Chondrocyte (in vitro differentiated cells): ENCODE measurements around the gene GLTPD2. TPM values are rescaled to one million over a fixed set of nuclear protein-coding genes. Genes with fewer than 3 reads are reported as not detected.
A peak's percentile ranks its signal among the peaks of the same experiment; 100 is the strongest.

Experiments used
- DNase-seq: peaks from one replicate; pipeline ENCODE4 v3.0.0; 2021; ENCODE audit warnings: mixed read lengths, low spot score
- H3K27ac Mint-ChIP-seq: one replicate; pipeline ENCODE4 v1.8.0; 2021; ENCODE audit warnings: mild to moderate bottlenecking, moderate library complexity, mixed read lengths; ENCODE audit not compliant: unreplicated experiment
- H3K27me3 Mint-ChIP-seq: 2 replicates; pipeline ENCODE4 v1.8.0; 2021; ENCODE audit warnings: low read depth, mixed read lengths
- H3K36me3 Mint-ChIP-seq: 2 replicates; pipeline ENCODE4 v1.8.0; 2021; ENCODE audit warnings: low read depth, mixed read lengths
- H3K4me1 Mint-ChIP-seq: 2 replicates; pipeline ENCODE4 v1.8.0; 2021; ENCODE audit warnings: low read depth, mild to moderate bottlenecking, mixed read lengths
- H3K4me3 Mint-ChIP-seq: one replicate; pipeline ENCODE4 v1.8.0; 2021; ENCODE audit warnings: mild to moderate bottlenecking, moderate library complexity, mixed read lengths; ENCODE audit not compliant: unreplicated experiment
- H3K9me3 Mint-ChIP-seq: 2 replicates; pipeline ENCODE4 v1.8.0; 2021; ENCODE audit warnings: low read depth, mixed read lengths
- CTCF ChIP-seq: fragments of 200-600 bp; sonication (generic); IDR thresholded peaks from 2 replicates; pipeline ENCODE4 v1.5.0; 2021; ENCODE audit warnings: antibody characterized with exemption, mild to moderate bottlenecking, moderate library complexity
- long read RNA-seq: library from polyadenylated mRNA; stranded (forward); transcript quantifications from one replicate; pipeline ENCODE4 v2.0.0, GENCODE V29; 2021
- total RNA-seq: library from RNA; stranded (reverse); gene quantifications from 3 replicates; pipeline ENCODE4 v1.2.1, GENCODE V29; 2021

The GLTPD2 gene
- not detected in 3 replicates for total RNA-seq
- long read RNA-seq = 0 reads

GRCh38 chr17:4788807-4789700 is at the start of gene GLTPD2:
Gene GLTPD2 (plus strand): TSS chr17:4788964. CDS start chr17:4789012, 48 bp downstream.
- Mint-ChIP-seq H3K4me1 (peaks cover 19% of the 10 kb centered on the region), H3K27me3 (no peaks in the 10 kb centered on the region), H3K9me3 (no peaks in the 10 kb centered on the region), H3K27ac (peak within 1 kb of the TSS; percentile 74), H3K36me3 (no peaks in the 10 kb centered on the region), H3K4me3 (peak within 1 kb of the TSS; percentile 90)
- no peak for TF ChIP-seq CTCF
- no peak for DNase-seq

DNA sequence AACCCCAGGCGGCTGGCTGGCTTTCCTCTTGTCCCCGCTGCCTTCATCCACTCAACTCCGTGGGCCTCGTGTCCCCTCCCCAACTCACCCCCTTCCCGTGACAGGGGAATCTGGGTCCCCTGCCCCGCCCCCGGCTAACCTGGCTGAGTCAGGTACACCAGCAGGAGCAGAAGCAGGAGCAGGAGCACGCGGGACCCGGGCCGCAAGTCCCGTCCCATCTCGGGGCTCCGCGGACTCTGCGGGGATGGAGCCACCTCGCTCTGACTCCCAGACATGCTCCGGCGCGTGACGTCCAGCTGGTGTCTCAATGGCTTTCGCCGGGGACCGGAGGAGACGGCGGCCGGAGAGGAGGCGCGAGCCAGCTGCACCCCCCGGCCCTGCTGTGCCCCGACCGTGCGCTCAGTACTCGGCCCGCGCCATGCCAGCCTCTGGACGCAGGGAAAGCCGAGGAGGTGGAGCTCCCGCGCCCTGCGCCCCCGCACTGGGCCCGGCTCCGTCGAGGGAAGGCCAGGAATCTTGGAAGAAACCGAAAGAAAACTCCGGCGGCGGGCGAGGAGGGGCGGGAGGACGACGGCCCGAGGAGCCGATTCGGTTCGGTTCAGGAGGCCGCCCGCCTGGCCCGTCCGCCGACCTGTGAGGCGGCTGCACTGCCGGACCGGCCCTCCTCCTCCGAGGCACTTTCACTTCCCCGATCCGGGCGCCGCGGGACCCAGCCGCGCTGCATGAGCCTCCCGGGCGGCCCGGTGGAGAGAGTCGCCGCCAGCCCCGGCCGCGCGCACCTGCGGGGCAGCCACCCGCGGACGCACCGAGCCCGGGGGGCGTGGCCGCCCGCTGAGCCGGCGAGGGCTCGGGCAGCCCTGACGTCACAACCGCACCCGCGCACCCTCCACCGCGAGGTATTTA is 49.4 kb upstream of the GLTPD2 start, which contains the start of the genes CXCL16 and ZMYND15:
CXCL16 (minus strand) TSS at position 807 of the 903 bp plus-strand sequence; CDS start at position 218, 589 bp downstream.
ZMYND15 (plus strand) TSS at position 712 of the 903 bp plus-strand sequence. CDS start 716 bp downstream, outside the sequence.
- H3K4me1 Mint-ChIP-seq = peaks cover 9% of the 10 kb centered on the region
- H3K9me3 Mint-ChIP-seq = no peaks in the 10 kb centered on the region
- peak within 1 kb of the TSS; percentile 67 for H3K4me3 Mint-ChIP-seq
- no peak for DNase-seq
- H3K36me3 Mint-ChIP-seq = no peaks in the 10 kb centered on the region
- TF ChIP-seq CTCF = peak; percentile 11
- peak within 1 kb of the TSS; percentile 27 for H3K27ac Mint-ChIP-seq
- H3K27me3 Mint-ChIP-seq = peaks cover 11% of the 10 kb centered on the region

GRCh38 chr17:4740025-4740351 is 48.8 kb upstream of the GLTPD2 start:
- TF ChIP-seq CTCF = no peak
- H3K4me1 Mint-ChIP-seq = peaks cover 12% of the 10 kb centered on the region
- H3K4me3 Mint-ChIP-seq = peak overlapping the region; percentile 62
- no peaks in the 10 kb centered on the region for H3K36me3 Mint-ChIP-seq
- DNase-seq = no peak
- no peaks in the 10 kb centered on the region for H3K9me3 Mint-ChIP-seq
- H3K27ac Mint-ChIP-seq = no peak overlapping the region
- H3K27me3 Mint-ChIP-seq = peaks cover 13% of the 10 kb centered on the region

- no peak for TF ChIP-seq CTCF
- H3K27ac Mint-ChIP-seq = no peak overlapping the region
- H3K36me3 Mint-ChIP-seq = no peaks in the 10 kb centered on the region
- peaks cover 18% of the 10 kb centered on the region for H3K27me3 Mint-ChIP-seq
- H3K9me3 Mint-ChIP-seq = no peaks in the 10 kb centered on the region
- H3K4me3 Mint-ChIP-seq = peak overlapping the region; percentile 62
- DNase-seq = no peak
- peaks cover 16% of the 10 kb centered on the region for H3K4me1 Mint-ChIP-seq
Observed at GRCh38 chr17:4740584-4740983, 48.2 kb upstream of the GLTPD2 start.

- no peak for TF ChIP-seq CTCF
- Mint-ChIP-seq H3K4me1 (peaks cover 16% of the 10 kb centered on the region), H3K36me3 (no peaks in the 10 kb centered on the region), H3K4me3 (no peak overlapping the region), H3K27me3 (peaks cover 20% of the 10 kb centered on the region), H3K27ac (no peak overlapping the region), H3K9me3 (no peaks in the 10 kb centered on the region)
- DNase-seq = no peak
Observed at GRCh38 chr17:4741544-4741943, 47.2 kb upstream of the GLTPD2 start.
